Testis (tissue), 3 donors: ENCODE data around the gene DZIP1L. TPM values are rescaled to one million over a fixed set of nuclear protein-coding genes. Genes with fewer than 3 reads are reported as not detected.

Experiments
- DNase-seq: peaks from one replicate; pipeline ENCODE4 v3.0.0-alpha.2; 2019
- H3K27ac ChIP-seq, 2 donors: fragments of 200-600 bp; sonication (generic); one replicate each; pipeline ENCODE4 v1.5.1; 2019
- H3K27me3 ChIP-seq: fragments of 200-600 bp; sonication (generic); one replicate; pipeline ENCODE4 v1.5.1; 2019
- H3K36me3 ChIP-seq: fragments of 200-600 bp; sonication (generic); one replicate; pipeline ENCODE4 v1.5.1; 2017; ENCODE audit warnings: low read depth; ENCODE audit errors: missing control alignments
- H3K4me1 ChIP-seq: fragments of 200-600 bp; sonication (generic); one replicate; pipeline ENCODE4 v1.5.1; 2019
- H3K4me3 ChIP-seq, 2 donors: fragments of 200-600 bp; sonication (generic); one replicate each; pipeline ENCODE4 v1.5.1; 2017 to 2019
- H3K9me3 ChIP-seq: fragments of 200-600 bp; sonication (generic); one replicate; pipeline ENCODE4 v1.5.1; 2017
- CTCF ChIP-seq, 3 experiments: fragments of 450-650 bp in 2 of 3; fragments of 200-600 bp in 1 of 3; sonication (generic) in 1 of 3; IDR thresholded peaks; one replicate each; pipeline ENCODE4 v1.5.1; 2016 to 2019; ENCODE audit warnings: antibody characterized with exemption in 3 of 3, mild to moderate bottlenecking in 2 of 3, moderate library complexity in 1 of 3
- POLR2A ChIP-seq: fragments of 450-650 bp; IDR thresholded peaks from one replicate; pipeline ENCODE4 v1.6.1; 2017; ENCODE audit warnings: antibody characterized with exemption, mild to moderate bottlenecking, moderate library complexity
- WGBS, 2 donors: methylation state at CpG; one replicate each; pipeline ENCODE4 v1.1.5; 2018; 5-methylcytosine and 5-hydroxymethylcytosine counted together
- intact Hi-C: fragments of 100-400 bp; cut with DNase I; formaldehyde crosslinking; loops from one replicate; pipeline ENCODE4 v1.15.1; 2023; ENCODE audit warnings: low total_unique reads
- polyA plus RNA-seq: library from polyadenylated mRNA; stranded (reverse); fragments of 350-450 nt; fragmentation: Illumina TruSeq; extraction: RNeasy Lipid Tissue Mini Kit (QIAGEN cat#74804); gene quantifications from one replicate; pipeline ENCODE4 v1.2.3, GENCODE V29; 2014; ENCODE audit warnings: low read depth, low replicate concordance; ENCODE audit not compliant: insufficient read depth
- total RNA-seq, 2 donors: library from RNA; depleted of rRNA; stranded (reverse); fragments of >200 nt; gene quantifications; one replicate each; pipeline ENCODE4 v1.2.3, GENCODE V29; 2016

Gene DZIP1L
- total and polyA plus RNA-seq, 3 donors from 2014 or later: 6.6 to 24.6 (median 22.1) TPM

GRCh38 chr3:138082992-138083386 is 32.4 kb downstream of the DZIP1L start:
- DNase-seq: no peak
- no peaks in the 10 kb centered on the region for H3K36me3 ChIP-seq
- no peaks in the 10 kb centered on the region for H3K9me3 ChIP-seq
- H3K27ac ChIP-seq: no peak overlapping the region
- intact Hi-C loops: no loop called here
- no peaks in the 10 kb centered on the region for H3K4me1 ChIP-seq
- H3K27me3 ChIP-seq: no peaks in the 10 kb centered on the region
- H3K4me3 ChIP-seq: no peak overlapping the region
- TF ChIP-seq POLR2A (no peak), CTCF (IDR thresholded peaks at IDR 0.05) (no peak)

DNA sequence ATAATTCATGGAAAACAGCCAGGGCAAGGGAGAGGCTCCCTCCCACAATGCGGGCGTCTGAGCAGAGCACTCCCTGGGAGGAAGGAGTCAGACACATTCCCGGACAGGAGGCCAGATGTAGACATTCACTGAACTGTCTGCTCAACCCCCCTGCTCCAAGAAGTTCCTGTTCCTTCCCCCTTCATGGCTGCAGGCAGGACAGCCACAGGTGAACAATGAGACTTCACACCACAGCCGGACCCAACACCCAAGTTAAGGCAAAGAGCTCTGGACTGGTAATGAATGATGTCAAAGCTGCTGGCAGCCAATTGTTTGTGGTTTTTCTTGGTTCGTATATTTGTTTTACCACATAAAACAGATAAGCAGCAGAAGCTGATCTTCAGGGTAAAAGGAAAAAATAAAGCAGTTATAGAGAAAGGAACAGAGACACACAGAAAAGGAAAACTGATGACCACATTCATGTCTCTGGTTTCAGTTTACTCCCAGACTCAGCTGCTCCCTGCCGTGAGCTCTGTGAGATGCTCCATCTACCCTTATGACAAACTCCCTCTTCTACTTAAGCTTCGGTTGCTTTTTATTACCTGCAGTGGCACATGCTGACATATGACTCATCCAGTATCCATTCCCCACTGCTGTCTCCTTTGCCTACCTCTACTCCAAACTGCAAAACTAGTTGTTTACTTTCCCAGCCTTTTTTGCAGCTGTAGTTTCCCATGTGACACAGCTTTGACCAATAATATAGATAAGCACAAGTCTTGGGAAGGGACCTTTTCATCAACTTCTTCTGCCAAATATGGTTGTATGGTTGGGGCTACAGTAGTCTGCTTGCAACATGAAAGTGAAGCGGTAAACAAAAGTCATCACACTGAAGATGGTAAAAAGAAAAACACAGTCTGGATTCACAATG is 33.1 kb downstream of the DZIP1L start:
- no peaks in the 10 kb centered on the region for H3K27me3 ChIP-seq
- 62 to 63% methylated on average over 8 of the region's 8 CpGs for WGBS, 2 donors
- intact Hi-C loops: no loop called here
- no peaks in the 10 kb centered on the region for H3K4me1 ChIP-seq
- H3K4me3 ChIP-seq: no peak overlapping the region
- DNase-seq: no peak
- no peaks in the 10 kb centered on the region for H3K9me3 ChIP-seq
- H3K27ac ChIP-seq: no peak overlapping the region
- no peaks in the 10 kb centered on the region for H3K36me3 ChIP-seq
- no peak for TF ChIP-seq CTCF (IDR thresholded peaks at IDR 0.05)

GRCh38 chr3:138081371-138082084 is 33.9 kb downstream of the DZIP1L start:
- DNase-seq: no peak
- Histone ChIP-seq H3K27ac (no peak overlapping the region), H3K27me3 (no peaks in the 10 kb centered on the region), H3K9me3 (no peaks in the 10 kb centered on the region), H3K4me1 (no peaks in the 10 kb centered on the region), H3K4me3 (no peak overlapping the region), H3K36me3 (no peaks in the 10 kb centered on the region)
- TF ChIP-seq CTCF (IDR thresholded peaks at IDR 0.05) (no peak), POLR2A (no peak)
- intact Hi-C loops: no loop called here
- 78 to 83% methylated on average over 5 of the region's 5 CpGs for WGBS, 2 donors

GRCh38 chr3:138079901-138080300 is 35.5 kb downstream of the DZIP1L start:
- H3K36me3 ChIP-seq: no peaks in the 10 kb centered on the region
- TF ChIP-seq POLR2A (no peak), CTCF (IDR thresholded peaks at IDR 0.05) (no peak)
- intact Hi-C loops: no loop called here

More at GRCh38 chr3:138079901-138080300, 35.5 kb downstream of the DZIP1L start:
- H3K9me3 ChIP-seq: no peaks in the 10 kb centered on the region
- H3K27me3 ChIP-seq: no peaks in the 10 kb centered on the region
- H3K4me3 ChIP-seq: no peak overlapping the region
- DNase-seq: no peak
- no peaks in the 10 kb centered on the region for H3K4me1 ChIP-seq
- no peak overlapping the region for H3K27ac ChIP-seq
- 85 to 98% methylated on average over 5 of the region's 5 CpGs for WGBS, 2 donors
